ENCODE data around the gene SSC5D. TPM values are rescaled to one million over a fixed set of nuclear protein-coding genes. Genes with fewer than 3 reads are reported as not detected.
A peak's percentile ranks its signal among the peaks of the same experiment; 100 is the strongest.

SSC5D gene
- total and polyA plus RNA-seq, 9 of the 15 experiments (the other 6 are each of a cell fraction or from before 2014, with no cell fraction given) = 0.04 to 0.71 (median 0.14) TPM; not detected in 2

DNA sequence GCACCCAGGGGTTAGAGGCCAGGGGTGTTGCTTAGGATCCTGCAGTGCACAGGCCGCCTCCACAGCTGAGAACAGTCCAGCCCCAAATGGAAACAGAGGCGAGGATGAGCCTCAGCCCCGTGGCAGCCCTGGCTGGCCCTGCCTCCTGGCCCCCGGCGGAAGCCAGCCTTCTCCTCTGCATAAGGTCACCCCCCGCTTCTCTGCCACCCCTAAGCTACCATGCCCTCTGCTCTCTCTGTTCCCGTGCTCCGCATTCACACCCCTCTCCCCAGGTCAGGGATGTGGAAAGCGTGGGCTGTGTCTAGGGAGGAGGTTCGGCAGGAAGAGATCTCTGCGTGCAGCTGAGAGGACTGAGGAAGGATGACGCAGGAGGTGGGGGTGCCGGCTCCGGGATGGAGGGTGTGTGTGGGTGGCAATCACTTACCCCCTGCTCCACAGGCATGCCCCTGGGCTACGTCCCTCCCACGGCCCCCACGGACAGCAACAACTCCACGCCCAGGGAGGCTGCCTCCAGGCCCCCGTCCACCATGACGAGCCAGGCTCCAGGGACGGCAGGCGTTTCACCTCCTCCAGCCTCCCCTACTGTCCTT lies 6.0 kb downstream of the SSC5D start (continued):
- TF ChIP-seq, protein P1, sequence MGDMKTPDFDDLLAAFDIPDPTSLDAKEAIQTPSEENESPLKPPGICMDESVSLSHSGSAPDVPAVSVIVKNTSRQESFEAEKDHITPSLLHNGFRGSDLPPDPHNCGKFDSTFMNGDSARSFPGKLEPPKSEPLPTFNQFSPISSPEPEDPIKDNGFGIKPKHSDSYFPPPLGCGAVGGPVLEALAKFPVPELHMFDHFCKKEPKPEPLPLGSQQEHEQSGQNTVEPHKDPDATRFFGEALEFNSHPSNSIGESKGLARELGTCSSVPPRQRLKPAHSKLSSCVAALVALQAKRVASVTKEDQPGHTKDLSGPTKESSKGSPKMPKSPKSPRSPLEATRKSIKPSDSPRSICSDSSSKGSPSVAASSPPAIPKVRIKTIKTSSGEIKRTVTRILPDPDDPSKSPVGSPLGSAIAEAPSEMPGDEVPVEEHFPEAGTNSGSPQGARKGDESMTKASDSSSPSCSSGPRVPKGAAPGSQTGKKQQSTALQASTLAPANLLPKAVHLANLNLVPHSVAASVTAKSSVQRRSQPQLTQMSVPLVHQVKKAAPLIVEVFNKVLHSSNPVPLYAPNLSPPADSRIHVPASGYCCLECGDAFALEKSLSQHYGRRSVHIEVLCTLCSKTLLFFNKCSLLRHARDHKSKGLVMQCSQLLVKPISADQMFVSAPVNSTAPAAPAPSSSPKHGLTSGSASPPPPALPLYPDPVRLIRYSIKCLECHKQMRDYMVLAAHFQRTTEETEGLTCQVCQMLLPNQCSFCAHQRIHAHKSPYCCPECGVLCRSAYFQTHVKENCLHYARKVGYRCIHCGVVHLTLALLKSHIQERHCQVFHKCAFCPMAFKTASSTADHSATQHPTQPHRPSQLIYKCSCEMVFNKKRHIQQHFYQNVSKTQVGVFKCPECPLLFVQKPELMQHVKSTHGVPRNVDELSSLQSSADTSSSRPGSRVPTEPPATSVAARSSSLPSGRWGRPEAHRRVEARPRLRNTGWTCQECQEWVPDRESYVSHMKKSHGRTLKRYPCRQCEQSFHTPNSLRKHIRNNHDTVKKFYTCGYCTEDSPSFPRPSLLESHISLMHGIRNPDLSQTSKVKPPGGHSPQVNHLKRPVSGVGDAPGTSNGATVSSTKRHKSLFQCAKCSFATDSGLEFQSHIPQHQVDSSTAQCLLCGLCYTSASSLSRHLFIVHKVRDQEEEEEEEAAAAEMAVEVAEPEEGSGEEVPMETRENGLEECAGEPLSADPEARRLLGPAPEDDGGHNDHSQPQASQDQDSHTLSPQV (IDR thresholded peaks at IDR 0.05) = no peak
- no peak for TF ChIP-seq NFE2L1 (tag; IDR thresholded peaks at IDR 0.05; ENCODE audit: borderline replicate concordance, low read depth)
- no peak for TF ChIP-seq CBX3 (IDR thresholded peaks at IDR 0.05; ENCODE audit: borderline replicate concordance in 1 of 2, low read length in 2 of 2)
- 0 out of 2 replicates have a peak, but pooled peaks have one; percentile 24 for TF ChIP-seq CREB1 (IDR thresholded peaks at IDR 0.05)
- peak; percentile 32; the same call in 1 of the 2 replicates for TF ChIP-seq CREB1 (CRISPR knock-in tag; IDR thresholded peaks at IDR 0.05)
- TF ChIP-seq DIDO1 (tag; IDR thresholded peaks at IDR 0.05; ENCODE audit: low read depth) = no peak
- peak; percentile 70 for TF ChIP-seq GABPA (tag; conservative IDR thresholded peaks at IDR 0.05; ENCODE audit: low read depth)
- TF ChIP-seq, protein P2, sequence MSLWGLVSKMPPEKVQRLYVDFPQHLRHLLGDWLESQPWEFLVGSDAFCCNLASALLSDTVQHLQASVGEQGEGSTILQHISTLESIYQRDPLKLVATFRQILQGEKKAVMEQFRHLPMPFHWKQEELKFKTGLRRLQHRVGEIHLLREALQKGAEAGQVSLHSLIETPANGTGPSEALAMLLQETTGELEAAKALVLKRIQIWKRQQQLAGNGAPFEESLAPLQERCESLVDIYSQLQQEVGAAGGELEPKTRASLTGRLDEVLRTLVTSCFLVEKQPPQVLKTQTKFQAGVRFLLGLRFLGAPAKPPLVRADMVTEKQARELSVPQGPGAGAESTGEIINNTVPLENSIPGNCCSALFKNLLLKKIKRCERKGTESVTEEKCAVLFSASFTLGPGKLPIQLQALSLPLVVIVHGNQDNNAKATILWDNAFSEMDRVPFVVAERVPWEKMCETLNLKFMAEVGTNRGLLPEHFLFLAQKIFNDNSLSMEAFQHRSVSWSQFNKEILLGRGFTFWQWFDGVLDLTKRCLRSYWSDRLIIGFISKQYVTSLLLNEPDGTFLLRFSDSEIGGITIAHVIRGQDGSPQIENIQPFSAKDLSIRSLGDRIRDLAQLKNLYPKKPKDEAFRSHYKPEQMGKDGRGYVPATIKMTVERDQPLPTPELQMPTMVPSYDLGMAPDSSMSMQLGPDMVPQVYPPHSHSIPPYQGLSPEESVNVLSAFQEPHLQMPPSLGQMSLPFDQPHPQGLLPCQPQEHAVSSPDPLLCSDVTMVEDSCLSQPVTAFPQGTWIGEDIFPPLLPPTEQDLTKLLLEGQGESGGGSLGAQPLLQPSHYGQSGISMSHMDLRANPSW (CRISPR knock-in tag; IDR thresholded peaks at IDR 0.05) = no peak
- TF ChIP-seq HMGN3 (IDR thresholded peaks at IDR 0.05; ENCODE audit: borderline replicate concordance, extremely low read depth, insufficient read length, low read depth, low read length) = no peak
- TF ChIP-seq, protein P3, sequence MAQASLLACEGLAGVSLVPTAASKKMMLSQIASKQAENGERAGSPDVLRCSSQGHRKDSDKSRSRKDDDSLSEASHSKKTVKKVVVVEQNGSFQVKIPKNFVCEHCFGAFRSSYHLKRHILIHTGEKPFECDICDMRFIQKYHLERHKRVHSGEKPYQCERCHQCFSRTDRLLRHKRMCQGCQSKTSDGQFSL (CRISPR knock-in tag; IDR thresholded peaks at IDR 0.05) = peak; percentile 92
- TF ChIP-seq, protein P3 (tag; IDR thresholded peaks at IDR 0.05) = no peak; a peak in 1 of 4 replicates
- TF ChIP-seq RBFOX2 (IDR thresholded peaks at IDR 0.05; ENCODE audit: low read depth, low read length) = 0 out of 2 replicates have a peak, but pooled peaks have one; percentile 35
- no peak for TF ChIP-seq KDM2B (CRISPR knock-in tag; IDR thresholded peaks at IDR 0.05)
- TF ChIP-seq POLR2B (IDR thresholded peaks at IDR 0.05; ENCODE audit: low read depth, partially characterized antibody) = no peak
- no peak for TF ChIP-seq RUNX1 (IDR thresholded peaks at IDR 0.05; ENCODE audit: low read depth)
- no peak for TF ChIP-seq ZNF551 (CRISPR knock-in tag; IDR thresholded peaks at IDR 0.05)
- TF ChIP-seq POLR2G (IDR thresholded peaks at IDR 0.05; ENCODE audit: low read depth, low read length) = peak; percentile 67
- TF ChIP-seq, protein P4, sequence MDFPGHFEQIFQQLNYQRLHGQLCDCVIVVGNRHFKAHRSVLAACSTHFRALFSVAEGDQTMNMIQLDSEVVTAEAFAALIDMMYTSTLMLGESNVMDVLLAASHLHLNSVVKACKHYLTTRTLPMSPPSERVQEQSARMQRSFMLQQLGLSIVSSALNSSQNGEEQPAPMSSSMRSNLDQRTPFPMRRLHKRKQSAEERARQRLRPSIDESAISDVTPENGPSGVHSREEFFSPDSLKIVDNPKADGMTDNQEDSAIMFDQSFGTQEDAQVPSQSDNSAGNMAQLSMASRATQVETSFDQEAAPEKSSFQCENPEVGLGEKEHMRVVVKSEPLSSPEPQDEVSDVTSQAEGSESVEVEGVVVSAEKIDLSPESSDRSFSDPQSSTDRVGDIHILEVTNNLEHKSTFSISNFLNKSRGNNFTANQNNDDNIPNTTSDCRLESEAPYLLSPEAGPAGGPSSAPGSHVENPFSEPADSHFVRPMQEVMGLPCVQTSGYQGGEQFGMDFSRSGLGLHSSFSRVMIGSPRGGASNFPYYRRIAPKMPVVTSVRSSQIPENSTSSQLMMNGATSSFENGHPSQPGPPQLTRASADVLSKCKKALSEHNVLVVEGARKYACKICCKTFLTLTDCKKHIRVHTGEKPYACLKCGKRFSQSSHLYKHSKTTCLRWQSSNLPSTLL (IDR thresholded peaks at IDR 0.05) = no peak
